Measurements from ENCODE around the gene SLIT3.

DNA sequence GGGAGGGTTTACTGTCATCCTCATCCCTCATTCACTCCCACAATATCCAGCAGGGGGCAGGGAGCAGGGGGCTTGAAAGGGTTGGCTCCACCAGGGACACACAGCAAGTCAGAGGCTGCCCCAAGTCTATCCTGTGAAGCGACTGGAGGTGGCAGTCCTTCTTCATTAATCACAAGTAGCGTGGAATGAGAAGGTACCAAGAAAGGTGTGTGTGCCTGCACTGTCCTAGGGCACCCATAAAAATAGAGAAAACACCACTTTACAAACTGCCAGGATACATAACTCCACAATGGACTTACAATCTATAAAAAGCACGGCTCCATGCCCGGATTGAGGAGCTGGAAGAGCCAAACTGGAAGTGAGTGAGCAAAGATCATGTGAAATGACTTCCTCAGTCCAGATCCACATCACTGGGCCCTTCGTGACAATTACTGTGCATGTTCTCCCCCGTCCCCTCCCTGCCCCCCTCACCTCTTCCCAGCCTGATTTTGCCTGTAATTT, 183.9 kb downstream of the SLIT3 start:
- TF ChIP-seq, protein P1, sequence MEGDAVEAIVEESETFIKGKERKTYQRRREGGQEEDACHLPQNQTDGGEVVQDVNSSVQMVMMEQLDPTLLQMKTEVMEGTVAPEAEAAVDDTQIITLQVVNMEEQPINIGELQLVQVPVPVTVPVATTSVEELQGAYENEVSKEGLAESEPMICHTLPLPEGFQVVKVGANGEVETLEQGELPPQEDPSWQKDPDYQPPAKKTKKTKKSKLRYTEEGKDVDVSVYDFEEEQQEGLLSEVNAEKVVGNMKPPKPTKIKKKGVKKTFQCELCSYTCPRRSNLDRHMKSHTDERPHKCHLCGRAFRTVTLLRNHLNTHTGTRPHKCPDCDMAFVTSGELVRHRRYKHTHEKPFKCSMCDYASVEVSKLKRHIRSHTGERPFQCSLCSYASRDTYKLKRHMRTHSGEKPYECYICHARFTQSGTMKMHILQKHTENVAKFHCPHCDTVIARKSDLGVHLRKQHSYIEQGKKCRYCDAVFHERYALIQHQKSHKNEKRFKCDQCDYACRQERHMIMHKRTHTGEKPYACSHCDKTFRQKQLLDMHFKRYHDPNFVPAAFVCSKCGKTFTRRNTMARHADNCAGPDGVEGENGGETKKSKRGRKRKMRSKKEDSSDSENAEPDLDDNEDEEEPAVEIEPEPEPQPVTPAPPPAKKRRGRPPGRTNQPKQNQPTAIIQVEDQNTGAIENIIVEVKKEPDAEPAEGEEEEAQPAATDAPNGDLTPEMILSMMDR (IDR thresholded peaks at IDR 0.05), result no peak; the same call in 1 of the 2 replicates
- TF ChIP-seq FOSL2 (IDR thresholded peaks at IDR 0.05; ENCODE audit: borderline replicate concordance, low read depth) (no peak), POLR2AphosphoS5 (IDR thresholded peaks at IDR 0.05; ENCODE audit: low read depth, low read length) (no peak), EZH2phosphoT487 (IDR thresholded peaks at IDR 0.05; ENCODE audit: borderline replicate concordance, low read depth) (no peak), RXRA (IDR thresholded peaks at IDR 0.05; ENCODE audit: borderline replicate concordance, low read depth) (no peak), TAF1 (IDR thresholded peaks at IDR 0.05; ENCODE audit: borderline replicate concordance, low read depth, low read length) (no peak), RAD21 (IDR thresholded peaks at IDR 0.05; ENCODE audit: low read length) (peak; percentile 43; the same call in 1 of the 2 replicates), EP300 (IDR thresholded peaks at IDR 0.05; ENCODE audit: borderline replicate concordance in 1 of 2, low read depth in 1 of 2, low read length in 1 of 2) (no peak)

All from SK-N-SH (cell line).